OCI-LY3 (cell line): Measurements from ENCODE around the gene C14orf119.

Source experiments
- CTCF ChIP-seq: fragments of 200-600, 300-600 bp; sonication (generic); IDR thresholded peaks from 2 replicates; pipeline ENCODE4 v1.5.1; 2014; ENCODE audit warnings: antibody characterized with exemption, low read length, low read depth
- EZH2phosphoT487 ChIP-seq: fragments of 200-600 bp; shearing (Covaris generic); IDR thresholded peaks from 2 replicates; pipeline ENCODE4 v1.6.1; 2018; ENCODE audit warnings: antibody characterized with exemption, mixed run types, low read depth

- TF ChIP-seq CTCF (no peak), EZH2phosphoT487 (no peak)
These were observed 17.3 kb upstream of the C14orf119 start for GRCh38 chr14:23077962-23078361.
